NB4 (cell line): Measurements from ENCODE around the gene DGKD.
A peak's percentile ranks its signal among the peaks of the same experiment; 100 is the strongest.

Source experiments
- DNase-seq: peaks from one replicate; pipeline ENCODE4 v3.0.0; 2010; ENCODE audit warnings: low read depth
- H3K4me3 ChIP-seq: one replicate; pipeline ENCODE4 v1.5.1; 2011; ENCODE audit warnings: mild to moderate bottlenecking, low read depth, low read length, moderate library complexity
- MAX ChIP-seq: IDR thresholded peaks from 2 replicates; pipeline ENCODE4 v1.6.1; 2011; ENCODE audit warnings: low read depth, low read length
- MYC ChIP-seq: IDR thresholded peaks from 2 replicates; pipeline ENCODE4 v1.6.1; 2011; ENCODE audit warnings: low read depth, low read length
- POLR2A ChIP-seq: IDR thresholded peaks from 2 replicates; pipeline ENCODE4 v1.6.1; 2011; ENCODE audit warnings: mild to moderate bottlenecking; ENCODE audit not compliant: insufficient read length; ENCODE audit errors: extremely low read depth
- TF ChIP-seq, protein P1 (sequence below): IDR thresholded peaks from one replicate; pipeline ENCODE4 v1.5.1; 2012; ENCODE audit warnings: low read depth, low read length

Gene DGKD

DNA sequence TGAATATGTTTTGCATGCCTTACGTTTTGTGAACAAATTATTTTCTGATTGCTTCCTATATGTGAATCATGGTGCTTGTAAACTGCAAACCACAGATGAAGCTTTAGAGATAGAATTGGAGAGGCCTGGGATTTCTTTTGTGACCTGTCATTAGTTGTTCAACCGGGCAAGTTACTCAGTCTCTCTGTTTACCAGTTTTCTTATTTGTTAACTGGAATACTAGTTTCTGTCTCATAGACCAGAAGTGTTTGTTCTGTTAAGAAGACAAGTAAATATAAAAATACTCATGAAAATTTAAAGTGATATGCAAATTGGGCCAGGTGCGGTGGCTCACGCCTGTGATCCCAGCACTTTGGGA, 27.3 kb downstream of the DGKD start:
- DNase-seq: no peak
- TF ChIP-seq MAX: no peak
- no peak for TF ChIP-seq MYC
- TF ChIP-seq, protein P1, sequence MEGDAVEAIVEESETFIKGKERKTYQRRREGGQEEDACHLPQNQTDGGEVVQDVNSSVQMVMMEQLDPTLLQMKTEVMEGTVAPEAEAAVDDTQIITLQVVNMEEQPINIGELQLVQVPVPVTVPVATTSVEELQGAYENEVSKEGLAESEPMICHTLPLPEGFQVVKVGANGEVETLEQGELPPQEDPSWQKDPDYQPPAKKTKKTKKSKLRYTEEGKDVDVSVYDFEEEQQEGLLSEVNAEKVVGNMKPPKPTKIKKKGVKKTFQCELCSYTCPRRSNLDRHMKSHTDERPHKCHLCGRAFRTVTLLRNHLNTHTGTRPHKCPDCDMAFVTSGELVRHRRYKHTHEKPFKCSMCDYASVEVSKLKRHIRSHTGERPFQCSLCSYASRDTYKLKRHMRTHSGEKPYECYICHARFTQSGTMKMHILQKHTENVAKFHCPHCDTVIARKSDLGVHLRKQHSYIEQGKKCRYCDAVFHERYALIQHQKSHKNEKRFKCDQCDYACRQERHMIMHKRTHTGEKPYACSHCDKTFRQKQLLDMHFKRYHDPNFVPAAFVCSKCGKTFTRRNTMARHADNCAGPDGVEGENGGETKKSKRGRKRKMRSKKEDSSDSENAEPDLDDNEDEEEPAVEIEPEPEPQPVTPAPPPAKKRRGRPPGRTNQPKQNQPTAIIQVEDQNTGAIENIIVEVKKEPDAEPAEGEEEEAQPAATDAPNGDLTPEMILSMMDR: no peak
- TF ChIP-seq POLR2A: no peak
- no peak overlapping the region for H3K4me3 ChIP-seq

DNA sequence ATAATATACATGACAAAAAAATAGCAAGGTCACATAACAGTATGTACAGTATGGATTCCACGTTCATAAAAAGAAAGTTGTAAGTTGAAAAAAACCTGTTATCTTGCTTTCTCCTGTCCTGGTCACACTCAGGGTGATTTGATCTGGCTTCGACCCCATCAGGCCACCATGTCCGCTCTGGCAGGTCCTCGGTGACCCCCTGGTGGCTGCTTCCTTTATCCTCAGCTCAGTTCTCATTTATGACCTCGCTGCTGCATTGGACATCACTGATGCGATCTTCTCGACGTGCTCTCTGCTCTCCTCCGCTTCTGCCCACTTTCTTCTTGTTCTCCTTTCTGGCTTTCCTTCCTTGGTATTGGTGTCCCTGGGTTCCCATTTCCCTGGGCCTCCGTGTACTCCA, 29.7 kb downstream of the DGKD start:
- TF ChIP-seq, protein P1: peak; percentile 16
- no peak for TF ChIP-seq MYC
- no peak overlapping the region for H3K4me3 ChIP-seq
- peak; percentile 35 for DNase-seq

DNA sequence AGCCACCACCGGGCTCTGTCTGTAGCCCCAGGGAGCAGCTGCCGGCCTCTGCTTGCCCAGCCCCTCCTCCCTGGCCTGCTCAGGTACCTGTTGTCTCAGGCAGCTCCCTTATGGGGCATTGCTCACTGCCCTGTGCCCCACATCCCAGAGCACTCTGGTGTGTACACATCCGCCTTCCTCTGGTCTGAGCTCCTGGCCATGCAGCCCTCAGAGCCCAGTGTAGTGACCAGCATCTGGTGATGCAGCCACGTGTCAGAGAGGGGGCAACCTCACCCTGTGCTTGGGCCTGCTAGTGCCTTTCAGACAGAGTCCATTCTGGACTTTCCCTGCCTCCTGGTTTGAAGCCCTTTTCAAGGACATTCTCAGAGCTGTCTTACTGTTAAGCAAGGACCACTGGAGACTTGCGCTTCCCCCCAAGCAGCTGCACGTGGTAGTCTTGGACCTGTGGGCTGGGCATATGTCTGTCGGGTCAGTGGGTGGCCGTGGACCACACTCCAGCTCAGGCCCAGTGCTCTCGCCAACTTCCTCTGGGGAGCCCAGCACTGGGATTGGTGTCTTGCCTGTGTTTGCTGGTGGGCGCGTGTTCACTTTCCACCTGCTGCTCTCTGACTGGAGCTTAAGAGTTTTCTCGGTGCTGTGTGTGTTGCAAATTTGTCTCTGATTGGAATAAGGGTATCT, 30.7 kb downstream of the DGKD start:
- no peak for DNase-seq
- H3K4me3 ChIP-seq: no peak overlapping the region
- TF ChIP-seq MAX (no peak), POLR2A (no peak), MYC (no peak)
- TF ChIP-seq, protein P1: no peak

- DNase-seq: no peak
- TF ChIP-seq, protein P1: no peak
- peak; percentile 25; the same call in 1 of the 2 replicates for TF ChIP-seq MAX
- H3K4me3 ChIP-seq: no peak overlapping the region
These were observed 31.3 kb downstream of the DGKD start for GRCh38 chr2:233385489-233386044.

GRCh38 chr2:233386382-233387041, 32.2 kb downstream of the DGKD start:
- DNase-seq: no peak
- TF ChIP-seq POLR2A: no peak
- no peak for TF ChIP-seq MYC
- TF ChIP-seq, protein P1: no peak
- TF ChIP-seq MAX: no peak
- no peak overlapping the region for H3K4me3 ChIP-seq

- no peak for DNase-seq
- H3K4me3 ChIP-seq: no peak overlapping the region
- no peak for TF ChIP-seq MAX
- TF ChIP-seq, protein P1: no peak
- no peak for TF ChIP-seq MYC
- no peak for TF ChIP-seq POLR2A
These were observed 32.9 kb downstream of the DGKD start for GRCh38 chr2:233387225-233387624.
